ENCODE data around the gene ARMC2.

ARMC2 gene

DNA sequence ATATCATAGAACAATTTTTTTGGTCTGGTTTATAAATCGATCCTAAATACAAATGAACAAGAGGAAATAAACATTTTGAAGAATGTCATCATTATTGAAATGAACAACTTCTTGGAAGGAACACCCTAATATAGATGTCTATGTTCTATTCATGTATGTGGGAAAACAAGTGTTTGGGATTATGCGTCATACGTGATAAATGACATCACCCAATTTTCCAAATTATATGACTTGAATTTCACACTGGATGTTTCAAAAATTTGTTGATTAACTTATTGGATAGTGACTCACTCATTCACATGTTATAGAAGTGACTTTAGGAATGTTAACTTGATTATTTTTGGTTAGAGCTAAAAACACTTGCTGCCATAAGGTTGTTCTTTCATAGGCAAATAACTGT lies 18.6 kb downstream of the ARMC2 start:
- H3K4me3 ChIP-seq (ENCODE audit: low read depth, low read length), result no peak overlapping the region
- TF ChIP-seq, protein P1, sequence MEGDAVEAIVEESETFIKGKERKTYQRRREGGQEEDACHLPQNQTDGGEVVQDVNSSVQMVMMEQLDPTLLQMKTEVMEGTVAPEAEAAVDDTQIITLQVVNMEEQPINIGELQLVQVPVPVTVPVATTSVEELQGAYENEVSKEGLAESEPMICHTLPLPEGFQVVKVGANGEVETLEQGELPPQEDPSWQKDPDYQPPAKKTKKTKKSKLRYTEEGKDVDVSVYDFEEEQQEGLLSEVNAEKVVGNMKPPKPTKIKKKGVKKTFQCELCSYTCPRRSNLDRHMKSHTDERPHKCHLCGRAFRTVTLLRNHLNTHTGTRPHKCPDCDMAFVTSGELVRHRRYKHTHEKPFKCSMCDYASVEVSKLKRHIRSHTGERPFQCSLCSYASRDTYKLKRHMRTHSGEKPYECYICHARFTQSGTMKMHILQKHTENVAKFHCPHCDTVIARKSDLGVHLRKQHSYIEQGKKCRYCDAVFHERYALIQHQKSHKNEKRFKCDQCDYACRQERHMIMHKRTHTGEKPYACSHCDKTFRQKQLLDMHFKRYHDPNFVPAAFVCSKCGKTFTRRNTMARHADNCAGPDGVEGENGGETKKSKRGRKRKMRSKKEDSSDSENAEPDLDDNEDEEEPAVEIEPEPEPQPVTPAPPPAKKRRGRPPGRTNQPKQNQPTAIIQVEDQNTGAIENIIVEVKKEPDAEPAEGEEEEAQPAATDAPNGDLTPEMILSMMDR (IDR thresholded peaks at IDR 0.05; ENCODE audit: low read depth, low read length, missing control alignments), result no peak
- in situ Hi-C loops (cut with HindIII; ENCODE audit: low sequenced_read_pairs), result no loop called here
- DNase-seq (ENCODE audit: low read depth), result no peak

DNA sequence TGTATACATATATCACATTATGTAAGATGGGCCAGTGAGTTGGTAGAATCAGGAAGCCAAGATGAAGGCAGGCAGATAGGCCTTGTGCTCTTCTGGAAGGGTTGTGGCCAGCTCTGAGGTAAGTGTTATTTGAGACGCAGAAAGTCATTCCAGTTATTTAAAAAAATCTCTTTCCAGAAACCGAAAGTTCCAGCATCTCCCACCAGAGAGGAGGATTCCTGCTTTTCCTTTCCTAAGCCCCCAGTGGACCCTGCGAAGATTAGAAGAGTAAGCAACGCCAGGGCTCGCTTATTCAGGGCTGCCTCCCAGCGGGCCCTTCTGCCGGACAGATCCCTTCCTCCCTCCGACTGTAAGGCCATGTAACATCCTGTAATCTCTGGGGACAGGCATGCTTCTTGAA lies 20.4 kb downstream of the ARMC2 start:
- TF ChIP-seq, protein P1 (IDR thresholded peaks at IDR 0.05; ENCODE audit: low read depth, low read length, missing control alignments), result no peak
- no peak for DNase-seq (ENCODE audit: low read depth)
- no peak overlapping the region for H3K4me3 ChIP-seq (ENCODE audit: low read depth, low read length)
- in situ Hi-C loops (cut with HindIII; ENCODE audit: low sequenced_read_pairs), result no loop called here

DNA sequence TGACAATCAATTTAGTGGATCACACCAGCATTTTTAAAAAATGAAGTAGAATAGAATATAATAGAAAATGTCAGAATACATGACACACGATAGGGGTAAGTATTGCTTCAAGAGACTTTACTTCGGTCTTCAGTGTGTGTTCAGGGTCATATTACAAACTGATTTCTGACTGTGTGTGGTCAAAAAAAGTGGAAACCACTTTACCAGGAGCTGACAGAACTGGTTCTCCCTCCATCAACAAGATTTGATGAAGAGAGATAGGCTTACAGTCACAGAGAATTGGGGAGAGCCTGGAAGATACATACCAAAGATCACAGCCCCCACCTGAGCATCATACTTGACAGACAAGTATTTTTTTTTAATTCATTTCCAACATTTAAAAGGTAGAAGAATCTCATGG lies 21.7 kb downstream of the ARMC2 start:
- no peak for DNase-seq (ENCODE audit: low read depth)
- TF ChIP-seq, protein P1 (IDR thresholded peaks at IDR 0.05; ENCODE audit: low read depth, low read length, missing control alignments), result no peak
- no peak overlapping the region for H3K4me3 ChIP-seq (ENCODE audit: low read depth, low read length)
- in situ Hi-C loops (cut with HindIII; ENCODE audit: low sequenced_read_pairs), result no loop called here

DNA sequence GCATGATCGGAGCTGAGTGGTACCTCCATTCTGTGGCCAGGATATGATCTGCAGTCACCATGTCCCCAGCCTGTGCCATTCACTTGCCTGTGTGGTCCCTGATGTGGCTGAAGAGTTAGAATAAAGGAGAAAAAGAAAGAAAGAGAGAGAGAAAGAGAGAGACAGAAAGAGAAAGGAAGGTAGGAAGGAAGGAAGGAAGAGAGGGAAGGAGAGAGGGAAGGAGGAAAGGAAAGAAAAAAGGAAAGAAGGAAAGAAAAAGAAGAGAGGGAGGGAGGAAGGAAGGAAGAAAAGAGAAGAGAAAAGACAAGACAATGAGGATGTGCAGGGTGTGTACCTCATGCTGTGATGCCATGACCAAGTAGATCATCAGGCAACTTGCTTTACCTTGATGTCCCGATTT lies 22.1 kb downstream of the ARMC2 start:
- no peak for DNase-seq (ENCODE audit: low read depth)
- in situ Hi-C loops (cut with HindIII; ENCODE audit: low sequenced_read_pairs), result no loop called here
- H3K4me3 ChIP-seq (ENCODE audit: low read depth, low read length), result no peak overlapping the region
- TF ChIP-seq, protein P1 (IDR thresholded peaks at IDR 0.05; ENCODE audit: low read depth, low read length, missing control alignments), result no peak

DNA sequence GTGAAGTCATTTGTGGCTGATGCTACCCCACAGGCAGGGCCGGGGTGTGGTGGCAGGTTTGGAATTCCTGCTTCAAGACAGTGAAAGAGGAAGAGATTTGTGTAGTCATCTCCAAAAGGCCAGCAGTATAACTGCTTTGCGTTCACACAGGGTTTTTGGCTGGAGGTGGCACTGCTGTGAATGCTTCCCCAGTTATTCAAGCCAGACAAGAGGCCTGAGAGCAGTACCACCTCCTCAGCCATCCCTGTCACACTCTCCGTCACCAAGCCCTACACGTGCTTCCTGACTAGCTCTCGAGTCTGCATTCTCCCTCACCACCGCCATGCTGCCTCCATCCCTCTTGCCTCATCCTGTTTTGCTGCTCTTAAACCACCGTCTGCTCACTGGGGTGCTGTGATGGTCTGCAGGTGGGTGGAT lies 23.9 kb downstream of the ARMC2 start:
- no peak for DNase-seq (ENCODE audit: low read depth)
- TF ChIP-seq, protein P1 (IDR thresholded peaks at IDR 0.05; ENCODE audit: low read depth, low read length, missing control alignments), result no peak
- in situ Hi-C loops (cut with HindIII; ENCODE audit: low sequenced_read_pairs), result no loop called here
- H3K4me3 ChIP-seq (ENCODE audit: low read depth, low read length), result no peak overlapping the region

DNA sequence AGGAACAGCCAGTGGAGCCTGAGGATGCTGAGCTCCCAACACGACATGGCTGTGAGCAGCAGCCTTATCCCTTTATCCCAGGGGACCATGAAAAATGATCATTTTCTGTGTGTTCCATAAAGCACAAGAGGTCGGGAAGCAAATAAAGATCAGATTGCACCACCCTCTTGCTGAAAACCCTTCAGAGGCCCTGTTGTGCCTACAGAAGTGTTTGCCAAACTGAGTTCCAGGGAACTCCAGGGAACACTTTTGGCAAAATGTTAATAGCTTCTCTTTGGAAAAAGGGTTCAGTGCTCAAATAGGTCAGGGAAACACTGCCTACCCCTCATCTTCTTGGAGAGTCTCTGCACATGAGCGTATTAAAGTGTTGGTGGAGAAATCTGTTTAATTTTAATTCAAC lies 24.4 kb downstream of the ARMC2 start:
- TF ChIP-seq, protein P1 (IDR thresholded peaks at IDR 0.05; ENCODE audit: low read depth, low read length, missing control alignments), result no peak
- DNase-seq (ENCODE audit: low read depth), result no peak
- in situ Hi-C loops (cut with HindIII; ENCODE audit: low sequenced_read_pairs), result no loop called here
- no peak overlapping the region for H3K4me3 ChIP-seq (ENCODE audit: low read depth, low read length)

DNA sequence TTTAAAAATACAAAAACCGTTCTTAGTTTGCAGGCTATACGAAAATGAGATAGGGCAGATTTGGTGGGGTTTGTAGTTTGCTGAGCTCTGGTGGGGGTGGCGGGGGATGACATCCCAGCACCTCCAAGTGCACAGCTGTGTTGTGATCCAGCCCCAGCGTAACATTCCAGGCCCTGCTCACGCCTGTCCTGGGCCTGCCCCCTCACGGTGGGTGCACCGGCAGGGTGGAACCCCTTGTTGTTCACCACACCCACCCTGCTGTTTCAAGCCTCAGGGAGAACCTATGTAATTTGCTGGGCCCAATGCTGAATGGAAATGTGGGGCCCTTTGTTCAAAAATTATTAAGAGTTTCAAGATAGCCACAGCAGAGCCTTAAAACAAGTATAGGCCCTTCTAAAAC lies 25.0 kb downstream of the ARMC2 start:
- TF ChIP-seq, protein P1 (IDR thresholded peaks at IDR 0.05; ENCODE audit: low read depth, low read length, missing control alignments), result no peak
- no peak for DNase-seq (ENCODE audit: low read depth)
- in situ Hi-C loops (cut with HindIII; ENCODE audit: low sequenced_read_pairs), result no loop called here
- H3K4me3 ChIP-seq (ENCODE audit: low read depth, low read length), result no peak overlapping the region

Measured in astrocyte of the cerebellum (primary cell).